Keratinocyte (primary cell): Measurements from ENCODE around the gene SLC12A8. TPM values are rescaled to one million over a fixed set of nuclear protein-coding genes. Genes with fewer than 3 reads are reported as not detected.

Experiments
- DNase-seq: peaks from one replicate; pipeline ENCODE4 v3.0.0-alpha.2; 2011; ENCODE audit warnings: low read depth, missing footprints, low spot score
- FAIRE-seq: peaks from 2 replicates; lab custom pipeline; 2011; peaks lifted over from hg19 to GRCh38; lab: Jason Lieb, UNC
- H2AFZ ChIP-seq: 2 replicates; pipeline ENCODE4 v1.6.0; 2012; ENCODE audit warnings: low read length, control low read depth, inconsistent platforms; ENCODE audit not compliant: control insufficient read depth
- H3K27ac ChIP-seq: 2 replicates; pipeline ENCODE4 v1.5.1; 2011; ENCODE audit warnings: low read length; ENCODE audit not compliant: control insufficient read depth, insufficient read depth
- H3K27me3 ChIP-seq: 3 replicates; pipeline ENCODE4 v1.6.0; 2011; ENCODE audit warnings: low read length; ENCODE audit not compliant: control insufficient read depth, insufficient read depth; ENCODE audit errors: extremely low read depth
- H3K36me3 ChIP-seq, 2 experiments: 2 replicates in 1 of 2; 3 replicates in 1 of 2; pipeline ENCODE4 v1.5.1; 2011; ENCODE audit warnings: low read length in 2 of 2, mild to moderate bottlenecking in 1 of 2; ENCODE audit not compliant: control insufficient read depth in 2 of 2, insufficient read depth in 2 of 2; ENCODE audit errors: extremely low read depth in 1 of 2
- H3K4me1 ChIP-seq: 3 replicates; pipeline ENCODE4 v1.5.1; 2011; ENCODE audit warnings: low read length; ENCODE audit not compliant: control insufficient read depth, insufficient read depth; ENCODE audit errors: extremely low read depth
- H3K4me2 ChIP-seq: 3 replicates; pipeline ENCODE4 v1.6.0; 2011; ENCODE audit warnings: low read depth, low read length; ENCODE audit not compliant: control insufficient read depth, insufficient read depth; ENCODE audit errors: extremely low read depth
- H3K4me3 ChIP-seq, 3 experiments: fragments of 200-600 bp in 1 of 3; sonication (generic) in 1 of 3; 2 replicates in 2 of 3; 3 replicates in 1 of 3; pipeline ENCODE4 v1.5.1; 2011 to 2016; ENCODE audit warnings: low read length in 3 of 3, mild to moderate bottlenecking in 3 of 3, control low read depth in 2 of 3, inconsistent platforms in 1 of 3, low read depth in 1 of 3, mixed read lengths in 1 of 3, mixed run types in 1 of 3, moderate library complexity in 1 of 3; ENCODE audit not compliant: control insufficient read depth in 2 of 3, insufficient read depth in 2 of 3; ENCODE audit errors: extremely low read depth in 1 of 3
- H3K79me2 ChIP-seq: 2 replicates; pipeline ENCODE4 v1.6.0; 2012; ENCODE audit warnings: low read length; ENCODE audit not compliant: control insufficient read depth, insufficient read depth
- H3K9ac ChIP-seq: 3 replicates; pipeline ENCODE4 v1.6.0; 2011; ENCODE audit warnings: low read length; ENCODE audit not compliant: control insufficient read depth, insufficient read depth; ENCODE audit errors: extremely low read depth
- H3K9me1 ChIP-seq: 3 replicates; pipeline ENCODE4 v1.6.0; 2011; ENCODE audit warnings: low read length; ENCODE audit not compliant: control insufficient read depth, insufficient read depth; ENCODE audit errors: extremely low read depth
- H3K9me3 ChIP-seq: 2 replicates; pipeline ENCODE4 v1.5.1; 2012; ENCODE audit warnings: low read depth, low read length; ENCODE audit not compliant: control insufficient read depth
- H4K20me1 ChIP-seq: 3 replicates; pipeline ENCODE4 v1.6.0; 2011; ENCODE audit warnings: low read length; ENCODE audit not compliant: control insufficient read depth, insufficient read depth; ENCODE audit errors: extremely low read depth
- CTCF ChIP-seq, 3 experiments: IDR thresholded peaks in 1 of 3; conservative IDR thresholded peaks in 1 of 3; optimal IDR thresholded peaks in 1 of 3; 2 replicates in 2 of 3; 3 replicates in 1 of 3; pipeline versions ENCODE3 to v1.5.1; 2011; ENCODE audit warnings: low read length in 3 of 3, mild to moderate bottlenecking in 3 of 3, moderate library complexity in 2 of 3, control low read depth in 1 of 3, inconsistent platforms in 1 of 3; ENCODE audit not compliant: insufficient read depth in 2 of 3; ENCODE audit errors: extremely low read depth in 1 of 3
- EZH2 ChIP-seq: IDR thresholded peaks from one replicate; pipeline ENCODE4 v1.6.1; 2012; ENCODE audit warnings: inconsistent platforms, mild to moderate bottlenecking, low read length, moderate library complexity
- dilution Hi-C: fragments of 300-500 bp; cut with MboI; formaldehyde crosslinking; loops from one replicate; pipeline ENCODE4 v1.7.0; 2020; ENCODE audit warnings: low sequenced_read_pairs; ENCODE audit not compliant: extremely low pct_ligation_motif_present
- polyA plus RNA-seq, 5 experiments: library from polyadenylated mRNA; depleted of rRNA in 3 of 5; stranded (reverse) in 3 of 5; stranded (forward) in 1 of 5; unstranded in 1 of 5; fragments of >200 nt; gene quantifications; 1 replicate in 1 of 5; 2 replicates in 3 of 5; 3 replicates in 1 of 5; pipeline versions ENCODE4 v1.2.1 to v1.2.3, GENCODE V29; 2011 to 2012; ENCODE audit warnings: missing spikeins in 2 of 5, low read depth in 1 of 5, low replicate concordance in 1 of 5

SLC12A8 gene
- polyA plus RNA-seq, 1 donor (not counting 4 experiments of a cell fraction or from before 2014, with no cell fraction given), result 6.9 TPM

- dilution Hi-C loops, result no loop called here
- H3K9me1 ChIP-seq, result no peaks in the 10 kb centered on the region
- FAIRE-seq, result no peak
Measured at GRCh38 chr3:125200731-125201139, 11.8 kb downstream of the SLC12A8 start.

GRCh38 chr3:125194849-125195601, 17.5 kb downstream of the SLC12A8 start:
- no peak overlapping the region for H3K27ac ChIP-seq
- DNase-seq (no peak), FAIRE-seq (no peak)
- H3K4me2 ChIP-seq, result peak overlapping the region; percentile 1
- no peak overlapping the region for H3K9ac ChIP-seq
- TF ChIP-seq CTCF (optimal IDR thresholded peaks at IDR 0.05 in 1 of 3, IDR thresholded peaks at IDR 0.05 in 1 of 3, conservative IDR thresholded peaks at IDR 0.05 in 1 of 3; ENCODE audit: extremely low read depth in 1 of 3, insufficient read depth in 2 of 3, low read length in 3 of 3) (peak in 1 of 3 experiments; percentile 8), EZH2 (no peak)
- no peaks in the 10 kb centered on the region for H3K79me2 ChIP-seq
- H3K9me1 ChIP-seq, result no peaks in the 10 kb centered on the region
- H3K9me3 ChIP-seq, result no peaks in the 10 kb centered on the region
- no peak overlapping the region for H3K4me3 ChIP-seq
- H3K27me3 ChIP-seq, result no peaks in the 10 kb centered on the region
- H4K20me1 ChIP-seq, result no peaks in the 10 kb centered on the region
- H3K4me1 ChIP-seq, result peaks cover 15% of the 10 kb centered on the region
- dilution Hi-C loops, result no loop called here
- peaks cover 5 to 6% of the 10 kb centered on the region in 2 experiments for H3K36me3 ChIP-seq
- H2AFZ ChIP-seq, result no peak overlapping the region

More at GRCh38 chr3:125200731-125201139, 11.8 kb downstream of the SLC12A8 start:
- Histone ChIP-seq H3K4me3 (no peak overlapping the region), H3K27me3 (no peaks in the 10 kb centered on the region), H3K9me3 (no peaks in the 10 kb centered on the region), H3K79me2 (no peaks in the 10 kb centered on the region), H2AFZ (no peak overlapping the region), H3K4me1 (no peaks in the 10 kb centered on the region), H4K20me1 (no peaks in the 10 kb centered on the region), H3K36me3 (no peaks in the 10 kb centered on the region), H3K27ac (no peak overlapping the region), H3K4me2 (no peak overlapping the region), H3K9ac (no peak overlapping the region)
- TF ChIP-seq EZH2, result no peak
- no peak for TF ChIP-seq CTCF (optimal IDR thresholded peaks at IDR 0.05 in 1 of 3, IDR thresholded peaks at IDR 0.05 in 1 of 3, conservative IDR thresholded peaks at IDR 0.05 in 1 of 3; ENCODE audit: extremely low read depth in 1 of 3, insufficient read depth in 2 of 3, low read length in 3 of 3)
- DNase-seq, result no peak
